ENCODE results near the gene HTN1. TPM values are rescaled to one million over a fixed set of nuclear protein-coding genes. Genes with fewer than 3 reads are reported as not detected.
"Not testable (repeated sequence)": the region's sequence is repeated elsewhere in the genome, so short reads cannot be mapped to it uniquely, and the experiment has no call there.

HTN1 gene
- total RNA-seq (ENCODE audit: low replicate concordance): not detected in 2 replicates

GRCh38 chr4:70050138-70050537 is at the start of gene HTN1:
TSS of gene HTN1 (plus strand) at chr4:70050438. CDS start at chr4:70053077, 2,639 bp downstream.
- not testable (repeated sequence) for H3K4me3 ChIP-seq (ENCODE audit: low read depth, low read length); DNase-seq (ENCODE audit: low read depth)

DNA sequence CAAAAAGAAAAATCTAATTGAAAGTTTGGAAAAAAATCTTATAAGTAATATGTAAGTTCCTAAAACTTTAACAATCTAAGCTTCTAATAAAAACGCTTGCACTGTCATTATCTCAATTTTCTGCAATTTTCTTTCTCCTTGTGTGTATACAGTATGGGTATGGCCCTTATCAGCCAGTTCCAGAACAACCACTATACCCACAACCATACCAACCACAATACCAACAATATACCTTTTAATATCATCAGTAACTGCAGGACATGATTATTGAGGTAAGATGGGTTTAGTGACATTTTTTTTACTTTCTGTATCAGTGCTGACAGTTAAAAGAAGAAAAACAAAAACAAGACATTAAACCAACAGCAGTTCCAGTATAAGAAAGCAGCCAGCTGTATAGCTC is 49.5 kb upstream of the HTN1 start:
- DNase-seq (ENCODE audit: low read depth): no peak
- H3K4me3 ChIP-seq (ENCODE audit: low read depth, low read length): no peak overlapping the region
- TF ChIP-seq, protein P1, sequence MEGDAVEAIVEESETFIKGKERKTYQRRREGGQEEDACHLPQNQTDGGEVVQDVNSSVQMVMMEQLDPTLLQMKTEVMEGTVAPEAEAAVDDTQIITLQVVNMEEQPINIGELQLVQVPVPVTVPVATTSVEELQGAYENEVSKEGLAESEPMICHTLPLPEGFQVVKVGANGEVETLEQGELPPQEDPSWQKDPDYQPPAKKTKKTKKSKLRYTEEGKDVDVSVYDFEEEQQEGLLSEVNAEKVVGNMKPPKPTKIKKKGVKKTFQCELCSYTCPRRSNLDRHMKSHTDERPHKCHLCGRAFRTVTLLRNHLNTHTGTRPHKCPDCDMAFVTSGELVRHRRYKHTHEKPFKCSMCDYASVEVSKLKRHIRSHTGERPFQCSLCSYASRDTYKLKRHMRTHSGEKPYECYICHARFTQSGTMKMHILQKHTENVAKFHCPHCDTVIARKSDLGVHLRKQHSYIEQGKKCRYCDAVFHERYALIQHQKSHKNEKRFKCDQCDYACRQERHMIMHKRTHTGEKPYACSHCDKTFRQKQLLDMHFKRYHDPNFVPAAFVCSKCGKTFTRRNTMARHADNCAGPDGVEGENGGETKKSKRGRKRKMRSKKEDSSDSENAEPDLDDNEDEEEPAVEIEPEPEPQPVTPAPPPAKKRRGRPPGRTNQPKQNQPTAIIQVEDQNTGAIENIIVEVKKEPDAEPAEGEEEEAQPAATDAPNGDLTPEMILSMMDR (IDR thresholded peaks at IDR 0.05; ENCODE audit: insufficient read depth, low read length): no peak

DNA sequence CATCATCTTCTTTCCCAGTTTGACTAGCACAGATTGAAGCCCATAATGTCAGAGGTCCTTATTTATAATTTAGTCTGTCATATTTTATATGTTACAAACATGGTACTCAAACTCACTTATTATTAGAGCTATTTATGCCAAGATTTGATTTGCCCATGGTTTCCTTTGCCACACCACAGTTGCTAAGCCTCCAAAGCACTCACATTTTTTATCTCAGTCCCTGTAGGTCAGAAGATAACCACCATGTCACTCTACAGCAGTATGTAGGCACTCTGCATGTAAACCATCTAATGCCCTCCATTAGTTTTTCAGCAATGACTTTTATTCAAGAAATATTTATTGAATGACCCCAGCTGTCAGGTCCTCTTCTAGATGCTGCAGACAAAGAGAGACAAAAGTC is 47.7 kb upstream of the HTN1 start:
- DNase-seq (ENCODE audit: low read depth): no peak
- TF ChIP-seq, protein P1 (IDR thresholded peaks at IDR 0.05; ENCODE audit: insufficient read depth, low read length): no peak
- H3K4me3 ChIP-seq (ENCODE audit: low read depth, low read length): no peak overlapping the region

GRCh38 chr4:70008771-70009170 is 41.5 kb upstream of the HTN1 start:
- H3K4me3 ChIP-seq (ENCODE audit: low read depth, low read length): no peak overlapping the region
- no peak for DNase-seq (ENCODE audit: low read depth)
- TF ChIP-seq, protein P1 (IDR thresholded peaks at IDR 0.05; ENCODE audit: insufficient read depth, low read length): no peak

GRCh38 chr4:70019006-70019405 is 31.2 kb upstream of the HTN1 start:
- H3K4me3 ChIP-seq (ENCODE audit: low read depth, low read length); DNase-seq (ENCODE audit: low read depth): not testable (repeated sequence)

- TF ChIP-seq, protein P1 (IDR thresholded peaks at IDR 0.05; ENCODE audit: insufficient read depth, low read length): no peak
- no peak for DNase-seq (ENCODE audit: low read depth)
- no peak overlapping the region for H3K4me3 ChIP-seq (ENCODE audit: low read depth, low read length)
Measured at GRCh38 chr4:70023218-70023617, 27.0 kb upstream of the HTN1 start.

DNA sequence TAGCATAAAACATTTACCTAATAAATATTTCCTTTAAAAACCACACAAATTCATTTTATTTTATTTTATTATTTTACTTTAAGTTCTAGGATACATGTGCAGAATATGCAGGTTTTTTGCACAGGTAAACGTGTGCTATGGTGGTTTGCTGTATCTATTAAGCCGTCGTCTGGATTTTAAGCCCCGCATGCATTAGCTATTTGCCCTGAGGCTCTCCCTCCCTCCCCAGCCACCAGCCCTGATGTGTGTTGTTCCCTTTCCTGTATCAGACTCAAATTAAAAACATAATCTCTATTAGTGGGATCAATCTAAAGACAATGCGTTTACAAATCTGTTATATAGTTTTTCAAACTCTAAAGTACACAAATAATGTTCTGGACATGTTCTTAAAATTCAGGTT is 23.2 kb upstream of the HTN1 start:
- H3K4me3 ChIP-seq (ENCODE audit: low read depth, low read length): no peak overlapping the region
- TF ChIP-seq, protein P1 (IDR thresholded peaks at IDR 0.05; ENCODE audit: insufficient read depth, low read length): no peak

DNA sequence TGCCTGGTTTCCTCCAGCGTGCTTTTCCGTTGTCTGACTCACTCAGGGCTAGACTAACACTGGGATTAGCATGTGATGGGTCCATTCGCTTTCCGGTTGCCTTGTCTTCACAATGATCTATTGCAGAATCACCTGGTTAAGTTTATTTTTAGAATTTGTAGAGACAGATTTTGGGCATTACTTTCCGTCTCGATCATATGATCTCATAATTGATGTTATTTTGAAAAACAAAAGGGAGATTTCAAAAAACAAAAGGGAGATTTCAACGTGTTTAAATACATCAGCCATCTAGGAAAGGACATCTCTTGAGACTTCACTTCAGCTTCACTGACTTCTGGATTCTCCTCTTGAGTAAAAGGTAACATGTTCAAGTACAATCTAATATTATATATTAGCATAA is 22.1 kb upstream of the HTN1 start, which contains the start of gene HTN3:
HTN3 (plus strand) TSS at position 301 of the 400 bp plus-strand sequence. CDS start 2,282 bp downstream, outside the sequence.
- not testable (repeated sequence) for DNase-seq (ENCODE audit: low read depth); H3K4me3 ChIP-seq (ENCODE audit: low read depth, low read length)

More for the DNA sequence above, 23.2 kb upstream of the HTN1 start:
- DNase-seq (ENCODE audit: low read depth): no peak

DNA sequence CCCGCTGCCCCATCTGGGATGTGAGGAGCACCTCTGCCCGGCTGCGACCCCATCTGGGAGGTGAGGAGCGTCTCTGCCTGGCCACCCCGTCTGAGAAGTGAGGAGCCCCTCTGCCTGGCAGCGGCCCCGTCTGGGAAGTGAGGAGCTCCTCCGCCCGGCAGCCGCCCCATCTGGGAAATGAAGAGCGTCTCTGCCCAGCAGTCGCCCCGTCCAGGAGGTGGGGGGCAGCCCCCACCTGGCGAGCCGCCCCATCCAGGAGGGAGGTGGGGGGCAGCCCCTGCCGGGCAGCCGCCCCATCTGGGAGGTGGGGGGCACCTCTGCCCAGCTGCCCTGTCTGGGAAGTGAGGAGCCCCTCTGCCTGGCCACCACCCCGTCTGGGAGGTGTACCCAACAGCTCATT is 12.7 kb upstream of the HTN1 start:
- not testable (repeated sequence) for H3K4me3 ChIP-seq (ENCODE audit: low read depth, low read length); DNase-seq (ENCODE audit: low read depth)

DNA sequence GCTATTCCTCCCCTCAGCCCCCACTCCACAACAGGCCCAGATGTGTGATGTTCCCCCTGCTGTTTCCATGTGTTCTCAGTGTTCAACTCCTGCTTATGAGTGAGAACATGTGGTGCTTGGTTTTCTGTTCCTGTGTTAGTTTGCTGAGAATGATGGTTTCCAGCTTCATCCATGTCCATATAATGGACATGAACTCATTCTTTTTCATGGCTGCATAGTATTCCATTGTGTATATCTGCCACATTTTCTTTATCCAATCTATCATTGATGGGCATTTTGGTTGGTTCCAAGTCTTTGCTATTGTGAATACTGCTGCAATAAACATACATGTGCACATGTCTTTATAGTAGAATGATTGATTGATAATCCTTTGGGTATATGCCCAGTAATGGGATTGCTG is 10.3 kb upstream of the HTN1 start:
- not testable (repeated sequence) for DNase-seq (ENCODE audit: low read depth); H3K4me3 ChIP-seq (ENCODE audit: low read depth, low read length)

Measured in fibroblast of the aortic adventitia (primary cell).